Adipocyte (in vitro differentiated cells): ENCODE results near the gene DYNLL2.
A peak's percentile ranks its signal among the peaks of the same experiment; 100 is the strongest.
"Not testable (repeated sequence)": the region's sequence is repeated elsewhere in the genome, so short reads cannot be mapped to it uniquely, and the experiment has no call there.

Source experiments
- DNase-seq: peaks from one replicate; pipeline ENCODE4 v3.0.0-alpha.2; 2015; ENCODE audit warnings: low read depth
- H3K27me3 ChIP-seq: replicated peaks from 2 replicates; pipeline ENCODE4 v1.7.0; 2013; ENCODE audit warnings: mild to moderate bottlenecking, low read length, moderate library complexity; ENCODE audit not compliant: control insufficient read depth, insufficient read depth
- H3K36me3 ChIP-seq: 2 replicates; pipeline ENCODE4 v1.7.0; 2013; ENCODE audit warnings: low read length, mild to moderate bottlenecking, moderate library complexity; ENCODE audit not compliant: control insufficient read depth, insufficient read depth, severe bottlenecking
- H3K4me1 ChIP-seq: 2 replicates; pipeline ENCODE4 v1.7.0; 2013; ENCODE audit warnings: mild to moderate bottlenecking, low read length, moderate library complexity; ENCODE audit not compliant: control insufficient read depth, insufficient read depth
- H3K4me3 ChIP-seq: 2 replicates; pipeline ENCODE4 v1.7.0; 2013; ENCODE audit warnings: mild to moderate bottlenecking, low read length, moderate library complexity
- H3K9ac ChIP-seq: 2 replicates; pipeline ENCODE4 v1.7.0; 2013; ENCODE audit warnings: mild to moderate bottlenecking, low read length, moderate library complexity
- H3K9me3 ChIP-seq: 2 replicates; pipeline ENCODE4 v1.7.0; 2013; ENCODE audit warnings: mild to moderate bottlenecking, low read length, moderate library complexity; ENCODE audit not compliant: control insufficient read depth

The DYNLL2 gene

DNA sequence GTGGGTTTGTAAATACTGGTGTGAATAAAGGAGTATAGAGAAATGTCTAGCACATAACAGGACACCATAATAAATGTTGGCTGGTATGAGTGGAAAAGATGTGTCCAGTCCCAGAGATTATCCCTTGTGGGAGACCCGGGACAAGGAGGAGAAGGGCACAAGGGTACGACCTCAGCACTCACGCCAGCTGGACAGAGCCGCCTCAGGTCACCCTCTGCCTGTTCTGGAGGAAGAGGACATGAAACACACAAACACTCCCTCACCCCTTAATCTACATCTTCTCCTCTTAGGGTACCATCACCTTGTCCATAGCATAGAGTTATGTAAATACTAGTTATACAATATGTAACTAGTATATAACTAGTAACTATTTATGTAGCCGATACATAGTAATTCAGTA is 26.8 kb downstream of the DYNLL2 start:
- peaks cover 16% of the 10 kb centered on the region for H3K27me3 ChIP-seq
- H3K36me3 ChIP-seq: no peaks in the 10 kb centered on the region
- DNase-seq: no peak
- no peak overlapping the region for H3K9ac ChIP-seq
- H3K4me3 ChIP-seq: no peak overlapping the region
- peaks cover 5% of the 10 kb centered on the region for H3K9me3 ChIP-seq
- H3K4me1 ChIP-seq: no peaks in the 10 kb centered on the region

DNA sequence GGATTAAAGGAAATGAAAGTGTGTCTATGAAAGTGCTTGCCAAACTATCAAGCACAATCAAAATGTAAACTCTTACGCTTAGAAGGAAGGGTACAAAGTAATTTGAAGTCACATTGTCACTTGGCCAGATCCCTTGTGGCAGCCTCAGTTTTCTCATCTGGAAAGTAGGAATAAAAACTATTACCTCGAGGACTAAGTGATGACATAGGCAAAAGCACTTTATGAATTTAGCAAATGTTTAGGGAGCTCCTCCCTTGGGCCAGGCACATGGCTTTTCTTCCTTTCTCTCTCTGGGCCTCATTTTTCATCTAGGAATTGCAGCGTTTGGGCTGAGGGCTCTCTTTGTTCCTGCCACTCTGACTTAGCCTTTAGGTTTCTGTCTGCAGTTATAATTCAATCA is 28.5 kb downstream of the DYNLL2 start:
- no peak for DNase-seq
- Histone ChIP-seq H3K27me3 (peaks cover 32% of the 10 kb centered on the region), H3K4me3 (no peak overlapping the region), H3K36me3 (no peaks in the 10 kb centered on the region), H3K9me3 (peaks cover 5% of the 10 kb centered on the region), H3K9ac (no peak overlapping the region), H3K4me1 (no peaks in the 10 kb centered on the region)

DNA sequence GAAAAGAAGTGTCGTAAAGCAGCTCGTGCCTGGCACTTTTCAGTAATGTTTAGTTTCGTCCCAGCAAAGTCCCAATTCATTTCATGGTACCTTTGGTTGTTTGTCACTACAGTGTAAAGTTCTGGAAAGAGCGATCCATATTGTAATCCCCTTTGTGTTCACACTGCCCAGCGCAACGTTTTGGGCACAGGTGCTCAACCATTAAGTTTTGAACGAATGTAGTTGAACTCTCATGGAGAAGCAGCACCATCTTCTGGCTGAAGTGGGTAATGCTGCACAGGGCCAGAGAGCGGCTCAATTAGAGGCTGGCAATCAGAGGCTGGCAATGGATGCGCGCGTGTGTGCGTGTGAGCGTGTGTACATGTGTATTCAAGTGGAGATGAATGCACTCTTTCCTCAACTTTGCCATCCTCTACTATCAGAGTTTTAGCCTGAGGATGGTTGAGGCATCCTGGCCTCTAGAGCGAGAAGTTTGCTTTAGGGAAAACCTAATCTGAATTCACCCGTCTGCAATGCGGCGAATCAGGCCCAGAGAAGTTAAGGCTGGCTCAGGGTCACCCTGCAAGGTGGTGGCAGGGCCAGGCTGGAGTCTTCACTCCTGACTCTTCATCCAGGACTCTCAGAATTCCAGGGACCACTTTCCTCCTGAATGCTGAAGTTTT is 29.9 kb downstream of the DYNLL2 start:
- peak; percentile 88 for DNase-seq
- H3K4me1 ChIP-seq: no peaks in the 10 kb centered on the region
- H3K27me3 ChIP-seq: peaks cover 36% of the 10 kb centered on the region
- no peaks in the 10 kb centered on the region for H3K9me3 ChIP-seq
- no peak overlapping the region for H3K9ac ChIP-seq
- H3K36me3 ChIP-seq: no peaks in the 10 kb centered on the region
- no peak overlapping the region for H3K4me3 ChIP-seq

DNA sequence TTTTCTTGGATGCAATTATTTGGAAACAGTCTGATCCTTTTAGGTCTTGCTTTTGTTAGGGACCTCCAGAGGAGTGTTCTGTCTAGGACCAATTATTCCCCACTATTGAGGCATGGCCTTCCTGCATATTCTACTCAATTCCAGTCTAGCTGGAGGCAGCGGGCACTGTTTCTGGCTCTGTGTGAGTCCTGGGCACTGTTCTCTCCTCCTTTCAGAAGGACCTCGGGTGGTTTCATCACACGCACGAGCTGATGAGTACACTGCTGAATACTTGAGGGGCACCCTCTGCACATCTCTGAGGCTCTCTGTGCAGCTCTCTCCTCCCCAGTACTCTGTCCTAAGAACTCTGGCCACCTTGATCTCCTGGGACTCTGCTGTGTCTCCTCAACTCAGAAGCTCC is 30.7 kb downstream of the DYNLL2 start:
- DNase-seq: no peak

DNA sequence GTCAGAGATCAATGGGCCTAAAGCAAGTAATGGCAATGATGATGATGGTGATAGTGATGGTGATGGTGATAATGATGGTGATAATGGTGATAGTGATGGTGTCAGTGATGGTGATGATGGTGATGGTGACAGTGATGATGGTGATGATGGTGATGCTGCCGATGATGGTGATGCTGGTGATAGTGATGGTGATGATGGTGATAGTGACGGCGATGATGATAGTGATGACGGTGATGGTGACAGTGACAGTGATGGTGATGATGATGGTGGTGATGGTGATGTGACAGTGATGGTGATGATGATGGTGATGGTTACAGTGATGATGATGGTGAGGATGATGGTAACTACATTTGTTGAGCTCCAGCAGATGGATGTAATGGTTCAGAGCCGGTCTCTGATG is 34.2 kb downstream of the DYNLL2 start:
- Histone ChIP-seq H3K36me3 (no peaks in the 10 kb centered on the region), H3K9ac (no peak overlapping the region), H3K4me1 (no peaks in the 10 kb centered on the region), H3K4me3 (no peak overlapping the region), H3K9me3 (no peaks in the 10 kb centered on the region), H3K27me3 (peaks cover 36% of the 10 kb centered on the region)
- no peak for DNase-seq

More for the DNA sequence above, 30.7 kb downstream of the DYNLL2 start:
- no peaks in the 10 kb centered on the region for H3K4me1 ChIP-seq
- no peak overlapping the region for H3K4me3 ChIP-seq
- H3K36me3 ChIP-seq: no peaks in the 10 kb centered on the region
- H3K9ac ChIP-seq: no peak overlapping the region
- no peaks in the 10 kb centered on the region for H3K9me3 ChIP-seq
- peaks cover 36% of the 10 kb centered on the region for H3K27me3 ChIP-seq

DNA sequence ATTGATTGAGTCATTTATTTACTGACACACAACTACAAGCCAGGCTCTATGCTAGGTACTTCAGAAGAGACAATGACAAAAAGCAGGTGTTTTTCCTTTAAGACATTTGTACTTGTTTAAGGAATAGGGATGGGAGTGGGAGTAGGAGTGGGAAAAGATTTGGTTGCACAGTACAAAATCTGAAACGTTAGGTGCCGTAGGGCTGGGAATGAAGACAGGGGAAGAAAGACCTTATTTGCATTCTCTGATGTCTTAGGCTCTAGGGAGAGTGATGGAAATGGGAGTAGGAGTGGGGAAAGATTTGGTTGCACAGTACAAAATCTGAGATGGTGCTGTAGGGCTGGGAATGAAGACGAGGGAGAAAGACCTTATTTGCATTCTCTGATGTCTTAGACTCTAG is 36.3 kb downstream of the DYNLL2 start:
- Histone ChIP-seq H3K9ac (no peak overlapping the region), H3K4me1 (no peaks in the 10 kb centered on the region), H3K9me3 (no peaks in the 10 kb centered on the region), H3K27me3 (peaks cover 25% of the 10 kb centered on the region), H3K36me3 (no peaks in the 10 kb centered on the region), H3K4me3 (no peak overlapping the region)
- DNase-seq: no peak

DNA sequence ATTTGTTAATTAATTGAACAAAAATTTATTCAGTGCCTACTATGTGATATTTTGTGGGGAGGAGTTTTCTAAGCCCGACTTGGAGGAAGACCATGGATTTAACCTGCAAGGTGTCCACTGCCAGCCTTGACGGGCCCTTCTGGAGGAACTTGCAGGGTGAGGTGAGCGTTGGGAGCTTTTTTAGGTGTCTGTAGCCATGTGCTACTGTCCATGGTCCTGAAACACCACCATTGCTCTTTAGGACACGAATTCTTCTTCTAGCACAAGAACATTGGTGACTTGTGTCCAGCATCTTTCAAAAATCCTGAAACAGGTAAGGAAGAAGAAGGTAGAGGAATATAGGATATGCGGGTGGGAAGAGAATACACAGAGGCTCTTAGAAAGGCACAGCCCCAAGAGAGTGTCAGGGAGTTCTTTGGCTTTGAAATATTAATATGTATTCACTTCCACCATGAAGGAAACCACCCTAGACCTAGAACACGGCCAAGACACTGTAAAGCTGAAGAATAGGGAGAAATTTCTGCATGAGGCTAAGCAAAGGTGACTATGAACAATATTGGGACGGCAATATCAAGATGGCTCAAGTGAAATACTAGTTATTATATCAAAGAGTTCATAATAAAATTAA is 37.1 kb downstream of the DYNLL2 start:
- DNase-seq: peak; percentile 74
- H3K4me3 ChIP-seq: no peak overlapping the region
- H3K27me3 ChIP-seq: peaks cover 17% of the 10 kb centered on the region
- H3K9ac ChIP-seq: no peak overlapping the region
- no peaks in the 10 kb centered on the region for H3K9me3 ChIP-seq
- no peaks in the 10 kb centered on the region for H3K36me3 ChIP-seq
- no peaks in the 10 kb centered on the region for H3K4me1 ChIP-seq

DNA sequence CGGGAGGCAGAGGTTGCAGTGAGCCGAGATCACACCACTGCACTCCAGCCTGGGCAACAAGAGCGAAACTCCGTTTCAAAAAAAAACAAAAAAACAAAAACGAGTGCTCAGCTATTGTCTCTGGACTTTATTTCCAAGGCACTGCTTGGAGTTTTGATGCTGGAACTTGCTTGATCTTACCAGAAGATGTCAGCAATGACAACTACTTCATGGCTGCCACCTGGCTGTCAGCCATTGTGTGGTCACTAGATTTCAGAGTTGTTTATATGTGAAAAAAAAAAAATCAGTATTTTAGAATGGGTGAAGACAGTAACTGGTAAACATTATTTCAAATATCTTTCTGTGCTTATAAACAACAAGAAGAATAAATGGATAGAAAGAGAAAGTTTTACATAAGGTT is 38.7 kb downstream of the DYNLL2 start:
- peaks cover 12% of the 10 kb centered on the region for H3K27me3 ChIP-seq
- no peaks in the 10 kb centered on the region for H3K4me1 ChIP-seq
- DNase-seq: peak; percentile 14

DNA sequence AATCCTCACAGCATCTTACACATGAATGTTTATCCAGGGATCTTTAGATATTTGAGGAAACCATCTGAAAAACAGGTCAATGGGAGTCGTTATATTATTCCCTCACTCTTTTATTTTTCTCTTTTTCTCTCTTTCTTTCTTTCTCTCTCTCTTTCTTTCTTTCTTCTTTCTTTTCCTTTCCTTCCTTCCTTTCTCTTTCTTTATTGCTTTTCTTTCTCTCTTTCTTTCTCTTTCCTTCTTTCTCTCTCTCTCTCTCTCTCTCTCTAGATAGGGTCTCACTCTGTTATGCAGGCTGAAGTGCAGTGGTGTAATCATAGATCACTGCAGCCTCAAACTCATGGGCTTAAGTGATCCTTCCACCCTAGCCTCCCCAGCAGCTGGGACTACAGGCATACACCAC is 44.6 kb downstream of the DYNLL2 start:
- H3K36me3 ChIP-seq: no peaks in the 10 kb centered on the region
- H3K9ac ChIP-seq: no peak overlapping the region
- H3K27me3 ChIP-seq: peaks cover 13% of the 10 kb centered on the region
- no peaks in the 10 kb centered on the region for H3K9me3 ChIP-seq
- H3K4me3 ChIP-seq: no peak overlapping the region
- DNase-seq: no peak
- no peaks in the 10 kb centered on the region for H3K4me1 ChIP-seq

More for the DNA sequence above, 38.7 kb downstream of the DYNLL2 start:
- no peak overlapping the region for H3K4me3 ChIP-seq
- no peak overlapping the region for H3K9ac ChIP-seq
- no peaks in the 10 kb centered on the region for H3K9me3 ChIP-seq
- no peaks in the 10 kb centered on the region for H3K36me3 ChIP-seq

DNA sequence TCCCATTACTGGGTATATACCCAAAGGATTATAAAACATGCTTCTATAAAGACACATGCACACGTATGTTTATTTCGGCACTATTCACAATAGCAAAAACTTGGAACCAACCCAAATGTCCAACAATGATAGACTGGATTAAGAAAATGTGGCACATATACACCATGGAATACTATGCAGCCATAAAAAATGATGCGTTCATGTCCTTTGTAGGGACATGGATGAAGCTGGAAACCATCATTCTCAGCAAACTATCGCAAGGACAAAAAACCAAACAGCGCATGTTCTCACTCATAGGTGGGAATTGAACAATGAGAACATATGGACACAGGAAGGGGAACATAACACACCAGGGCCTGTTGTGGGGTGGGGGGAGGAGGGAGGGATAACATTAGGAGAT is 49.5 kb downstream of the DYNLL2 start:
- H3K9ac ChIP-seq, H3K36me3 ChIP-seq, DNase-seq, H3K4me1 ChIP-seq, H3K4me3 ChIP-seq, H3K9me3 ChIP-seq: not testable (repeated sequence)
- H3K27me3 ChIP-seq: peaks cover 18% of the 10 kb centered on the region

DNA sequence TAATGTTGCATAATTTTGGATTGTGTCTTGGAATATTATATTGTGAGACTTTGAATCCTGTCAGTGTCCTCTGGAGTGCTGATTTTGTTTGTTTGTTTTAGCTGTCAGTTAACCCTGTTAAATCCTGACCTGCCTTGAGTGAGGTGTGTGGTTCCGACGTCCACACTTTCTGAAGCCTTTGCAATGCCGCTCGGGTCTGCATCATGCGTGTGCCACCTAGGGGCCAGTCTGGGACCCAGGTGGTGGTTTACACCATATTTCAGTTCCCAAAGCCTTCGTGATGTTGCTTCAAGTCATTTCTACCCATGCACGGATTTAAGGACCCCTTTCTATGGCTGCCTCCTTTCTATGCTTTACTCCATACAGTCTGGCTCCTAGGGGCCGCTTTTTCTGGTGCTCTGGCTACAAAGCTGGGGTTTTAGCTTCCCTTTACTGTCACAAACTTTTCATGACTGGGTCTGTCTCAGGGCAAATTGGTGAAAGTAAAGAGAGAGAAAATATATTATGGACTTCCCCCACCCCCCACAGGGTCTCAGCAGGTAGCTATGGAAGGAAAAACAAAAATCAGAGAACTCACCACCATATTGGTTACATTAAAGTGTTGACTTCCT is 53.6 kb downstream of the DYNLL2 start:
- no peak for DNase-seq
- H3K9ac ChIP-seq: no peak overlapping the region
- H3K27me3 ChIP-seq: peaks cover 22% of the 10 kb centered on the region
- no peaks in the 10 kb centered on the region for H3K4me1 ChIP-seq
- no peaks in the 10 kb centered on the region for H3K9me3 ChIP-seq
- H3K36me3 ChIP-seq: no peaks in the 10 kb centered on the region
- H3K4me3 ChIP-seq: no peak overlapping the region
